NCI-H146 treated with DMSO at 0.1 percent for 48 hours (cell line): ENCODE results near the gene MRTFA.
A peak's percentile ranks its signal among the peaks of the same experiment; 100 is the strongest.
"Not testable (repeated sequence)": the region's sequence is repeated elsewhere in the genome, so short reads cannot be mapped to it uniquely, and the experiment has no call there.

Experiments
- DNase-seq: peaks from one replicate; lab custom pipeline; 2025; ENCODE audit not compliant: unreplicated experiment; lab: John Stamatoyannopoulos, UW

MRTFA gene

DNA sequence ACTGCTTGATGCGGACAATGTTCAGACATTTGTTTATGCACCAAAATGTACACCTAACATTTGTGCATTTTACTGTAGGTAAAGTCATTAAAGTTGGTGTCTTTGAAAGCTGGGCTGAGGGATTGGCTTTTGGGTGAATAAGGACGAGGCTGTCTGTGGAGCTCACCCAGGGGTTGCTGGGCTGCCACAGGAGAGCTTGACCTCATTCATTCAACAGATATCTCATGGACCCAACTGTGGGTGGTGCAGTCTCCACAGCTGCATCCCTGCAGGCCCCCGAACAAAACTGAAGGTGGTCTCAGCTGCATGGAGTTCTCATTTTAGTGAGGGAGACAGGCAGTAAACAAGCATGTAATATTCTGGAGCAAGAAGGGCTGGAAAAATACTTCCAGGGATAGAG is 233.4 kb downstream of the MRTFA start:
- no peak for DNase-seq

DNA sequence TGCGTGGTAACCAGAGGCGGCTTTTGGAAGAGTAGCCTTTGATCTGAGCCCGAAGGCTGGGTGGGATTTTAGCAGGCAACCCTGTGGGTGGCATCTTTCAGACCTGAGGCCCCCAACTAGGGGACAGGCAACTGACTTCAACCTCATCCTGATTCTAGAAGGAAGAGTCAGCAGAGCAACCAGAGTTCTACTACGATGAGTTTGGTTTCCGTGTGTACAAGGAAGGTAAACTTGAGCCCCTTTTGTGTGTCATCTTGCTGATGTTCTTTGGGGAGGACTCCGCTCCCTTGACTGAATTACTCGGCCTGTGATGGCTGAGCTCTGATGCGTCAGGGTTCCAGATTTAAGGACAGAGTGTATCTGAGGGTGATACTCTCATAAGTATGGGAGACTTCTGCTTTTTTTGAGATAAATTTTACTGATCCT is 234.5 kb downstream of the MRTFA start:
- DNase-seq: no peak

DNA sequence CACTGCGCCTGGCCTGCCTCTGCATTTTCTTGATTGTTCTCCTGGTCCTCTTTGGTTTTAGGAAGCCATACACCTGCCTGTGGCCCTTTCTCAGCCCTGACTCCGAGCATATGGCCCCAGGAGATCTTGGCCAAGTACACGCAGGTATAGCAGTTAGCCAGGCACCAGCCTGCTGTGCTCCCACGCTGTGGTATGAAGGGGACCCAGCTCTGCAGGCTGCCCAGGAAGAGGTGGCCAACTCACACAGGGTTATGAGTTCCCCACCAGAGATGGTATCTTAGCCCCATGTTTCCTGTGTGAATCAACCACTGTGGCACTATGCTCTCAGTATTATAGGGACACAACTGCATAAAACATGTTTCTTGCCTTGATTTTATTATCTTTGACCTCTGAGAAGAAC is 235.0 kb downstream of the MRTFA start:
- no peak for DNase-seq

DNA sequence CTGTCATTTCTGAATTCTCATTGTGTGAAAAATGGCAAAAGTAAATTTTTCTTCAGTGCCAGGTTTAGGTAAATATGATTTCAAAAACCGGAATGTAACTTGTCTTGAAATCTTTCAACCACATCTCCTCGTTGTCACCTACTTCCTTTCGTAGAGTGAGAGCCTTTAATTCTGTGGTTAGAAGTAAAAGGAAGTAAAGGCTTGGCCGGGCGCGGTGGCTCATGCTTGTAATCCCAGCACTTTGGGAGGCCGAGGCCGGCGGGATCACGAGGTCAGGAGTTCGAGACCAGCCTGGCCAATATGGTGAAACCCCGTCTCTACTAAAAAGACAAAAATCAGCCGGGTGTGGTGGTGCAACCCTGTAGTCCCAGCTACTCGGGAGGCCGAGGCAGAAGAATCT is 236.4 kb downstream of the MRTFA start:
- no peak for DNase-seq

DNA sequence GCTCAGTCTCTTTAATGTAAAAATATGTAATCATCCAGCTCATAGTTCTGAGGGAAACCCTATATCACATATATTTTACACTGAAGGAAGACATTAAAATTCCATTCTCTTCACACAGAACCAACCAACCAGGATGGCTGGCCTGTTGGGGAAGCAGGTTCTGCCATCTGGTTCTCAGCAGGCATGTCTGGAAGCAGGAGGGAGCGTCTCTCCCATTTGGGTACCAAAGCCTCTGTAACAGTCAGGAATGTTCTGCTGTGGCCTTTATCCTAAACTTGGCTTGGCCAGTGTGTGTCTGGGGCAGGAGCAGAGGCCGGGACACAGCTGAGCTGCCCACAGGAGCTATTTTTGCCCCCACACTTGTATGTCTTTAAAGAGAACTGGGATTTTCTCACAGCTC is 236.9 kb downstream of the MRTFA start:
- no peak for DNase-seq

DNA sequence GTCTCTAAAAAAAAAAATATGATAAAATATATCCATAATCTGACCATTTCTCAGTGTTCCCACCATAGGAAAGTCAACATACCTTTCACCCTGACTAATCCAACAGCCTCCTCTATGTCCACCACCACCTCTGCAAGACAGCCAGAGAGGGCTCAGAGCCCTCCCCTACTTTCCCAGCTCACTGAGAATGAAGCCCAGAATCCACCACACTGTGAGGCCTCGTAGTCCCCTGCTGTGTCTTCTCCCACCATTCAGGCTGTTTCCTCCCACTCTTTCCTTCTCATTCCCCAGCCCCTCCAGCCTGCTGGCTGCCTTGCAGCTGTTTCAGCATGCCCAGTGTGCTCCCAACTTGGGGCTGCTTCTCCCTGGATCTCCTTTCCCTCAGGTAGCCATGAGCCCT is 239.1 kb downstream of the MRTFA start:
- DNase-seq: no peak

DNA sequence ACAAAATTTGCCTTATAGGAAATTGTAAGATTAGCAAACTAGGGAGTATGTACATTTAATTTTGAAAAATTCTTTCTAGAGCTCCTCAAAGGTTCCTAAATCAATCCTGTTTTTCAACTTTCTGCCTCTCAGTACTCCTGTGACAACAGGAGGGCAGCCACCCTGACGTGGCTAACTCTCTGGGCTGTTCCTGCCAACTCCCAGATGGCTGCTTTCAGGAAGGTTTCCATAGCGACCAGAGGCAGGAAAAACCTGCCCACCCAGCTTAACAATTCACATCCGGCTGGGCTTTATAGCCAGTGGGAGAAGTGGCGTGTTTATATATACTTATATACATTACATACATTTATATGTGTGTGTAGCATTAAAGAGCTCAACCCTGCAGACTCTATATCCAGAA is 239.6 kb downstream of the MRTFA start:
- peak; percentile 36 for DNase-seq

DNA sequence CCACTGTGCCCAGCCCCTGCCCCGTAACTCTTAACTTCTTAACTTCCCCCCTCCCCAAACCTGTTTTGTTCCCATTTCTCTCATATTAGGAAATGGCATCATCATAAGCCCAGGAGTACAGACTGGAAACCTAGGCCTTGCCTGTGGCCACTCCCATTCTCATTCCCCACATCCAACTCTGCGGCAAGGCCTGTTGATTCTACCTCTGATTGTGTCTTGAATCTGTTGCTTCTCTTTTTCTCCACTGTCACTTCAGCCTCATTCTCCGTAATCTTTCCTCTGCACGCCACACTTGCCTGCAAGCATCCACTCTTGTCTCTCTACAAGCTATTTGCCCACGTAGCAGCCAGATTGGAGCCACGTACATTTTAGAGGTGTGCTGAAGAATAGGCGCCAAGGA is 240.9 kb downstream of the MRTFA start:
- DNase-seq: no peak

DNA sequence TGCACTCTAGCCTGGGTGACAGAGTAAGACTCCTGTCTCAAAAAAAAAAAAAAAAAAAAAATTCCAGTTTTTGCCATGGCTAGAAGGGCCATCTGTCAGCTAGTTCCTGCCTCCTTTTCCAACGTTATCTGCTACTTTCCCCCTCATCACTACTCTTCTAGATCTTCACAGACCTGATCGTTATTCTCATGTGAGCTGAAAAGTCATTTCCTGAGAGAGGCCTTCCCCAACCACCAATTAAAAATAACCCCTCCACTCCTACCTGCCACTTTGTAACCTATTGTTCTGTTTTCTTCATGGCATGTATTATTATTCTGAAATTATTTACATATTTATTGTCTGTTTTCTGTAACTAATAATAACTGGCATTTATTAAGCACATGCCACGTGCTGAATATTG is 241.9 kb downstream of the MRTFA start:
- DNase-seq: no peak

DNA sequence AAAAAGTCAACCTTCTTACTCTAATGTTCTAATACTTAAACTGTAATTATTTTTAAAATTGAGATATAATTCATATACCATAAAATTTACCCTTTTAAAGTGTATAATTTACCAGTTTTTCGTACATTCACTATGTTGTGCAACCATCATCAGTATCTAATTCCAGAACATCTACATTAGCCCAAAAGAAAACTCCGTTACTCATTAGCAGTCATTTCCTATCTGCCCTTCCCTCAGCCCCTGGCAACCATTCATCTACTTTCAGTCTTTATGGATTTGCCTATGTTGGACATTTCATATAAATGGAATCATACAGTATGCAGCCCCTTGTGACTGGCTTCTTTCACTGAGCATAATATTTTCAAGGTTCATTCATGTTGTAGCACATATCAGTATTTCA is 243.9 kb downstream of the MRTFA start:
- no peak for DNase-seq

DNA sequence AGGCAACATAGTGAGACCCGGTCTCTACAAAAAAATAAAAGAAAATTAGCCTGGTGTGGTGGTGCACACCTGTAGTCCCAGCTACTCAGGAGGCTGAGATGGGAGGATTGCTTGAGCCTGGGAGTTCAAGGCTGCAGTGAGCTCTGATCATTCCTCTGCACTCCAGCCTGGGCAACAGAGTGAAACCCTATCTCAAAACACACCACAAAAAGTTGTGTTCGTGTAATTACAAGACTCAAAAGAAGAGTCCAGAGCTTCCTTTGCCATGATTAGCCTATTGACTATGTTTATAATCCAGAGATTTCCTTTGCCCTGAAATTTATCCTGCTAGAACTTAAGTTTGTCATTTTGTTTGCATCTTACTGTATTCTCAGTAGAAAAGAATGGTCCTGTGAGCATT is 245.1 kb downstream of the MRTFA start:
- no peak for DNase-seq

DNA sequence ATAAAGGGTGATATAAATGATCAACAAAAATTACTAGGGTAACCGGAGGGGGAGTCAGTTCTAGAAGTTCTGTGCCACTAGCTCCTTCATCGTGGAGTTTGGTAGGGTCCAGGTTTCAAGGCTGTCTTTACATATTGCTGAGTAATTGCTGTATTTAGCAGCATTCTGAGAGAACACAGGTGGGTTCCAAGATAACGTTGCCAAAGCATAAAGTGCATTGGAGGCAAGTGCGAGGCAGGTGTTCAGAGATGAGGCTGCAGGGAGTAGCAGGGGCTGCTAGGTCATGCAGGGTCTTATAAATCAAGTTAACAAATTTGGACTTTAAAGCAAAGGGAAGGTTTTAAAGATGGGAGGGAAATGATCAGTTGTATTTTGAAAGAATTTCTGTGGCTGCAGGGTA is 248.3 kb downstream of the MRTFA start:
- DNase-seq: no peak

DNA sequence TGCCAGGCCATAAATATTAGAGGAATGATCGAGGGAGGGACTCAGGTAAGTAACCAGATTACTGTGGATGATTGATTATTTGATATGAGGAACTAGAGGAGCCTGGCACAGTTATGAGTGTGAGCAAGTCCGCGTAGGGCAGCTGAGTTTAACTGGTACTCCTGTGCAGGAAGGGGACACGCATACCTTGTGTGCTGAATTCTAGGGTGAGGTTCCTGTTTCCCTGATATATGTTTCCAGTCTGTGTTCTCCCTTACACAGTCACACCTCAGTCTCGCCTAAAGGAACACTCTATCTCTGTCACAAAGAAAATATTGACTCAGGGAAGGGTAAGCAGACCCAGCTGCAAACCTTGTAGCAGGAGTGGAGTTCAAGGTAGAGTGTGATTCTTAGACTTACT is 248.8 kb downstream of the MRTFA start:
- peak; percentile 26 for DNase-seq

DNA sequence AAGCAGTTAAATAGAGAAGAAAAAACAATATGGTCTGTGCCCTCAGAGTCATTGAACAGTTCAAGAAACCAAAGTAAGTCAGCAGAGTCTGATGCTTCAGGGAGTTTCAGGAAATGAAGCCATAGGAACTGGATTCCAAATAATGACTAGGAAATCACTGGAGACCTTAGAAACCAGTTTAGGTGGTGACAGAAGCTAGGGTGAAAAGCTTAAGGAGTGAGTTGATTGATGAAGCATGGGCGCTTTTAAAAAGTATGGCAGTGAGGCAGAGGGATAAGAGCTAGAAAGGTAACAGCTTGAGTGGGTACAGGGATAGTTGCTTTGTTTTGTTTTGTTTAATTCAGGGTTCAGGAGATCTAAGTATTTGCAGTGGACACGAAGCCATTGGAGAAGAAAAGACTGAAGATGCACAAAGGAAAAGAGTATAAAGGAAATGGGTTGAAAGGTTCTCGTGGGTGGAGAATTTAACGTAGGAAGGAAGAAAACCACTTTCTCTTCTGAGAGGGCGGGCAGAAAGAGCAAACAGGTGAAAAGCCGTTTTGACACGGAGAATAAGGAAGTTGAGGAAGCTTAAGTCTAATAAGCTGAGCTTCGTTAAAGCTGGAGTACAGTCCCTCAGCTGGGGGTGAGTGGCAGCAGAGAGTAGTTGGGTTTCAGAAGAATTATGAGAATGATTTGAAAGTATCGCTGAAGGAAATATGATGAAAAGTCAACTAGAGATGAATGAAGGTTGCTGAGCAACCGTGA is 251.3 kb downstream of the MRTFA start:
- no peak for DNase-seq

DNA sequence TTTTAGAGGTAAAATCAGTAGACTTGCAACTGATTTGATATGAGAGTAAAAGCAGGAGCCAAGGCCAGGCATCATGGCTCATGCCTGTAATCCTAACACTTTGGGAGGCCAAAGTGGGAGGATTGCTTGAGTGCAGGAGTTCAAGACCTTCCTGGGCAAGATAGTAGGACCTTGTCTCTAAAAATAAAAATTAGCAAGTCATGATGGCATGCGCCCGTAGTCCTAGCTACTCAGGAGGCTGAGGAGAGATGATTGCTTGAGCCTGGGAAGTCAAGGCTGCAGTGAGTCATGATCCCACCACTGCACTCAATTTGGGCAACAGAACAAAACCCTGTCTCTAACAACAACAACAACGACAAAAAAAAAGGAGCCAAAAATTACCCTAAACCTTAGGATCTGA is 252.6 kb downstream of the MRTFA start:
- DNase-seq: no peak

DNA sequence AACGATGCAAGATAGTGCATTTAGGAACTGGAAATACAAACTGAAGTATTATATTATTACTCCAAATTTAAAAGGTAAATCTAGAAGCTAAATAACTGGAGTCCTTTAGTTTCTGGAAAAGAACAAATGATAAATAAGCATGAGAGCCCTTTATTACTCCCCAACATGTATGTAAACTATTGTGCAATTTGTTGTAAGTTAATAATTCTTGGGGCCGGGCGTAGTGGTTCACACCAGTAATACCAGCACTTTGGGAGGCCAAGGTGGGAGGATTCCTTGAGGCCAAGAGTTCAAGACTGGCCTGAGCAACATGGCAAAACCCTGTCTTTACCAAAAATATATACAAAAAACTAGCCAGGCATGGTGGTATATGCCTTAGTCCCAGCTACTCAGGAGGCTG is 255.1 kb downstream of the MRTFA start:
- no peak for DNase-seq

DNA sequence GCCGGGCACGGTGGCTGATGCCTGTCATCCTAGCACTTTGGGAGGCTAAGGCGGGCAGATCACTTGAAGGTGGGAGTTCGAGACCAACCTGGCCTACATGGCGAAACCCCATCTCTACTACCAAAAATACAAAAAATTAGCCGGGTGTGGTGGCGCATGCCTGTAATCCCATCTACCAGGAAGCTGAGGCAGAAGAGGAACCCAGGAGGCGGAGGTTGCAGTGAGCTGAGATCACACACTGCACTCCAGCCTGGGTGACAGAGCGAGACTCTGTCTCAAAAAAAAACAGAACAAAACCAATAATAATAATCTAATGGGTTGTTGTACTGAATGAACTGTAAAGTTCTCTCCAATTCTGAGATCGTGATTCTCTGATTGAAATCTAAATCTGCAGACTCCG is 258.1 kb downstream of the MRTFA start:
- not testable (repeated sequence) for DNase-seq

DNA sequence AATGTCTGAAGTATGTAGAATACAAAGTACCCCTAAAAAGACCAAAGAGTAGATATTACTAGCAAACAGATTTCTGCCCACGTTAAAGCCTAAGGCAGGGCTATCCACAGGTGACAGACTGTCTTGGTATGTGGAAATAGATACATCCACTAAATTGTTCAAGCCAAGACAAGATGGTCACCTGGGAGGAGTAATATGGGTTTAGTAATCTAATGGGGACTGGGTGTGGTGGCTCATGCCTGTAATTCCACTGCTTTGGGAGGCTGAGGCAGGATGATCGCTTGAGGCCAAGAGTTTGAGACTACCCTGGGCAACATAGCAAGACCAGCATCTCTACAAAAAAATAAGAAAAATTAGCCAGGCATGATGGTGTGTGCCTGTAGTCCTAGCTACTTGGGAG is 258.6 kb downstream of the MRTFA start:
- DNase-seq: no peak

DNA sequence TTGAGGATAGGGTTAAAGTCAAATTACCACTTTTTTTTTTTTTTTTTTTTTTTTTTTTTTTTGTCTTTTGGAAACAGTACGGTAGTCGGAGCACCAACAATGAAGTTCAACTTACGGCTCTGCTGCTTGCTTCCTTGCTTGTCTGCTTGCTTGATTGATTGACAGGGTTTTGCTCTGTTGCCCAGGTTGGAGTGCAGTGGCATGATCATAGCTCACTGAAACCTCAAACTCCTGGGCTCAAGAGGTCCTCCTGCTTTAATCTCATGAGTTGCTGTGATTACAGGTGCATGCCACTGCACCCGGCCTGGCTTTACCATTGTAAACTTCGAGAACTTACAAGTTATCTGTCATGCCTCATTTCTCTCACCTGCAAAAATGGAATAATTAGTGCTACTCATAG is 260.4 kb downstream of the MRTFA start:
- DNase-seq: no peak

DNA sequence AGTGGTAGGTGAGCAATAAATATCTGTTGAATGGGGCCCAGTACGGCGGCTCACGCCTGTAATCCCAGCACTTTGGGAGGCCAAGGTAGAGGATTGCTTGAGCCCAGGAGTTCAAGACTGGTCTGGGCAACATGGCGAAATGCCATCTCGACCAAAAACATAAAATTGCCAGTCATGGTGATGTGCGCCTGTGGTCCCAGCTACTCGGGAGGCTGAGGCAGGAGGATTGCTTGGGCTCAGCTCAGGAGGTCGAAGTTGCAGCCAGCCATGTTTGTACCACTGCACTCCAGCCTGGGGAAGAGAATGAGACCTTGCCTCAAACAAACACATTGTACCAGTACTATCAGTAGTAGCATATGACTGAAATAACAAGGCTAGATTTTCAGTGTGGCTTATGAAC is 262.0 kb downstream of the MRTFA start:
- no peak for DNase-seq

DNA sequence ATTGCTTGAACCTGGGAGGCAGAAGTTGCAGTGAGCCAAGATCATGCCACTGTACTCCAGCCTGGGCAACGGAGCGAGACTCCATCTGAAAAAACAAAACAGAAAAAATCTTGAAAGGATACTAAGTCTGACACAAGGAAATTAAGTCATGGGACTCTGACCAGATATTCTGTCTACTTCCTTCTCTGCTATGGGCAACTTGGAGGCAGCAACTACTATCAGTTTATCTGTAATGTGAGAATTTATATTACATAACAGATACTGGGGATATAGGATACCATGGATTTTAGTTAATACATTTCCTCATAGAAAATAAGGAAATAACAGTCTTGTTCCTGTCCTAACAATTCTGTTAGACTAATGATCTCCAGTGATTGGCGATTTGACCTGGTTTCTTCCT is 267.7 kb downstream of the MRTFA start:
- DNase-seq: no peak

DNA sequence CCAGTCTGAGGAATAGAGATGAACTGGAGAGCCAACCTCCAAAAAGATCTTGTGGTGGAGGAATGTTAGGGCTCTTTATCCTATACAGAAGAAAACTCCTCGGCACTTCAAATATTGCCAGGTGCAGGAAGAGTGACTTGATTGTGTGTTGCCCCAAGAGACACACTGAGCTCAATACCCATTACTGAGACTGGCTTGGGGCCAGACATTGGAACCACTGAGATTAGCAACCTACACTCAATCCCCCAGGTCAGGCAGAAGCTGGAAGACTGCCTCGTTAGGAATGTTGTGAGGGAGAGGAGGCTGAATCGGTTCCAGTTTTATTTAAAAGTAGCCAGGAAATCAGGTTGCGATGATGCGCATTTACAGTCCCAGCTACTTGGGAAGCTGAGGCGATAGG is 268.5 kb downstream of the MRTFA start:
- DNase-seq: no peak

DNA sequence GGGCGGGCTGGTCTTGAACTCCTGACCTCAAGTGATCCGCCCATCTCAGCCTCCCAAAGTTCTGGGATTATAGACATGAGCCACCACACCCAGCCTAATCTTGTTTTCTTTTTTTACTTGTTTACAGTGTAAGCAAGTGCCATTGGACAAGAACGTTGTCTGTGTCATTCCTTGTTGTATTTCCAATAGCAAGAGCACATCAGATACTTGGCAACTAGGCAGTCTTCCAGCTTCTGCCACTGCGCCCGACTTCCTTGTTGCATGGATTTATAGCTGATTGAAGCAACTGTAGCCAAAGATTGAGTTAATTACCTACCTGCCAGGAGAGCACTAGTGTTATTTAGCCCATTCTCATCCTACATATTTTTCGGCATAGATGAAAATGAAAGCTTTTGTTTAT is 269.2 kb downstream of the MRTFA start:
- DNase-seq: no peak

DNA sequence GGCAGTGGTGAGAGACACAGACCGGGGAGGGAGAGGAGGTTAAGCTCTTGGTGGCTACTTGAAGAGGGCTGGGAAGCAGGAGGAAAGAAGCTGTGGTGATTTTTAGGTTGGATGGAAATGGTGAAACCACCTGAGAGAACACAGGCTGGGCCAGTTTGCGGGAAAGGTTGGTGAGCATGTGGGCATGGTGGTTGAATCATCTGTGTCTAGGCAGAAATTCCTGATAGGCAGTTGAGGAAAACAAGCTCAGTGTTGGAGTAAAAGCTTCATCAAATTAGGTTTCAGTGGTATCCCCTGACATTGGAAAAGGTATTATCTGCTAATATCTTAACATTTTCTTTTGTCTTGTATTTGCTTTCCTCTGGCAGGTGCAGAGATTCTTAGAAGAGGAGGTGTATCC is 270.5 kb downstream of the MRTFA start:
- DNase-seq: no peak
